ENCODE measurements around the gene ZKSCAN1.

The ZKSCAN1 gene

DNA sequence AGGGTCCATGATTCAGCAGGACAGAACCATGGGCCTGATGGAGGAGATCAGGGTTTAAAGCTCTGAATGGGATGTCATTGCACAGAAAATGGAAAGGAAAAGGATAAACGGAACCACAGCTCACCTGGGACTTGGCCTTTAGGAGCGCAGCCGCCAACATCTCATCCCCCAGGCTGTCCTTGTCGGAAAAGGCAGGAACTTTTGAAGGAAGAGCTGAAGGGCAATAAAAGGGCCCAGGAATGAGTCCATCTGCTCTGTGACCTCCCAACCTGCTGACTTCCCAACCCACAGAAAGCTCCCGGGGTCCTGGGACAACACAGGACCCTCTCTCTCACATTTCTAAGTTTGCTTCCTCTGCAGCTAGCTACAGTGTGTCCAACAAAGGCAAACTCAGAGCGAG lies 60.0 kb downstream of the ZKSCAN1 start:
- no peak for DNase-seq (ENCODE audit: extremely low read depth in 1 of 2, low read depth in 1 of 2)

DNA sequence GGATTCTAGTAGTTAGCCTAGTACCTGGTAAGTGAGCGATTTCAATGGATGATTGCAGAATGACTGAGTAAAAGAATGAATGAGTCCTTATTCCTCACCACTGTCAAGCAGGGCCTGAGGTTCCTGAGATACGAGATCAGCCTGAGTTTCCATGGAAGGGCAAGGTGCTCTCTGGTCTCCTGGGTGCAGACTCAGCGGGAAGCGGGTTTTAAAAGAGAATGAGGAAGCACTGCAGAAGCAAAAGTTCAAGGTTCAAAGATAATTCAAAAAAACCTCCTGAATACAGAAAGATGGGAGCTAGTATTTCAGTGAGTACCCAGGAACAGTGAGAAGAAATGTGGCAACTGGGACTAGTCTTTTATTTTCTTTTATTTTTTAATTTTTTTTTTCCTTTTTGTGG lies 61.8 kb downstream of the ZKSCAN1 start:
- DNase-seq (ENCODE audit: extremely low read depth in 1 of 2, low read depth in 1 of 2): no peak

DNA sequence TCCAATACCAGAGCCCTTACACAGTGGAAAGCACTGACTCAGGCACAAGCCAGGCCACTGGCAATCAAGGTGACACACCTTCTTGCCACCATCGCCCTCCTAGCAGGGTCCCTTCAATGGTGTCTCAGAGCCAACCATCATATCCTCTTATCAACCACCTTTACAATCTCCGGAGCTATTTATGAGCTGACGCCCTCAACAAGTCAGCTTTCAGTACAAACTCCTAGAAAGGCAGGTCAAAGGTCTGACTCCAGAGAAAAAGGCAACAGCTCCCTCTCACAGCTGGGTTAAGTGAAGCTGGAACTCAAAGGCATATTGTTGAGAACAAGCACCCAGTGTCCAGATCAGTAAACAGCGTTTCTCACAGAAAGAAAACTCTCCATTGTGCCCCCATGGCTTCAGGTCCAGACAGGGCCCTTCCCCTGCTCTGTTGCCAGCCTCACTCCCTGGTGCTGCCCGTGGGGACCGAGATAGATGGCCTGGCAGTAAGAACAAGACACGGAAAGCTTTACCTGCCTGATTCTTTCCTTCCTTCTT lies 63.7 kb downstream of the ZKSCAN1 start:
- no peak for DNase-seq (ENCODE audit: extremely low read depth in 1 of 2, low read depth in 1 of 2)

GRCh38 chr7:100080907-100081534 lies 65.6 kb downstream of the ZKSCAN1 start:
- DNase-seq (ENCODE audit: extremely low read depth in 1 of 2, low read depth in 1 of 2): no peak

- peak; percentile 94 for DNase-seq (ENCODE audit: extremely low read depth in 1 of 2, low read depth in 1 of 2)
These were observed 66.2 kb downstream of the ZKSCAN1 start, which contains the start of gene ZNF3 for GRCh38 chr7:100081535-100082102. Gene ZNF3, minus strand, starts transcription at chr7:100081723. Its CDS starts 4,366 bp downstream, at chr7:100077357.

DNA sequence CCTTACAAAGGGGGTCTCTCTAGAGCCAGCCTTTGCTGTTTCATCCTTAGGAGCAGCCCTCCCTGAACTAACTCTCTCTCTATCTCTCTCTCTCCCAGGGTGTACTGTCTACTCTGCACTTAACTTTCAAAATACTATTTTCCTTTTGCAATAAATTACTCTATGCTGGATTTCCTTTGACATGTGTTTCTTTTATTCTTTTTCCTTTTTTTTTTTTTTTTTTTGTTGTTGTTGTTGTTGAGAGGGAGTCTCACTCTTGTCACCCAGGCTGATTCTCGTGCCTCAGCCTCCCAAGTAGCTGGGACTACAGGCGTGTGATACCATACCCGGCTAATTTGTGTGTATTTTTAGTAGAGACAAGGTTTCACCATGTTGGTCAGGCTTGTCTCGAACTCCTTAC lies 67.6 kb downstream of the ZKSCAN1 start:
- DNase-seq (ENCODE audit: extremely low read depth in 1 of 2, low read depth in 1 of 2): no peak

DNA sequence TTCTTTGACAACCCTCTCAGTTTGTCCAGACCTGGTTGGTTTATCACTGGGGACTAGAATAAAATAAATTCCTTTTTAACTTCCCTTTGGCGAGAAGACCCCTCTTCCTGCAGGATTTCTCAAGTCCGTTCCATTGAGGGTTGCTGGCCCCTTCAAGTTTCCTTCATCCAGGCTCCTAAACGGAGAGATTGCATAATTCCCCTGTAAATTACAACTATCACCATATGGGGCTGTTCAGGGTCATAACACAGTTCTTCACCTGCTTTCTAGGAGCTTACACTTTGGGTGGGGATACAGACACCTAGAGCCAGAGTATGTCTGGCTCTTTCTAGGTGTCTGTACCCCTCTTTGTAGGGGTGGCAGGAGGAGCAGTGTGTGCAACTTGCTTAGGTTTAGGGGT lies 70.1 kb downstream of the ZKSCAN1 start:
- DNase-seq (ENCODE audit: extremely low read depth in 1 of 2, low read depth in 1 of 2): no peak

- no peak for DNase-seq (ENCODE audit: extremely low read depth in 1 of 2, low read depth in 1 of 2)
These were observed 71.8 kb downstream of the ZKSCAN1 start for GRCh38 chr7:100087055-100087750.

DNA sequence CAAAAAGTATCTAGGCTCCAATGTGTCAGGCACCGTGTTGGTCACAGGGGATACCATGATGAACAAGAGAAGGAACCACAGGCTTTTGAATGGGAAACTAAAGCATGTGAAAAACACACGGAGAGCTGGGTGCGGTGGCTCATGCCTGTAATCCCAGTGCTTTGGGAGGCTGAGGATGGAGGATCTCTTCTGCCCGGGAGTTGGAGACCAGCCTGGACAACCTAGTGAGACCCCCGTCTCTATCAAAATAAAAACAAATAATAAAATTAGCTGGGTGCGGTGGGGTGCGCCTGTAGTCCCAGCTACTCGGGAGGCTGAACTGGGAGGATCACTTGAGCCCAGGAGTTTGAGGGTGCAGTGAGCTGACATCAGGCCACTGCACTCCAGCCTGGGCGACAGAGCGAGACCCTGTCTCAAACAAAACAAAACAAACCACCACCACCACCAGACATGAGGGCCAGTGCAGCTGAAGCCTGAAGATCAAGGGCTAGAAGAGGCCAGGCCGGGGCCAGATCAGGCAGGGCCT lies 72.8 kb downstream of the ZKSCAN1 start:
- DNase-seq (ENCODE audit: extremely low read depth in 1 of 2, low read depth in 1 of 2): no peak

DNA sequence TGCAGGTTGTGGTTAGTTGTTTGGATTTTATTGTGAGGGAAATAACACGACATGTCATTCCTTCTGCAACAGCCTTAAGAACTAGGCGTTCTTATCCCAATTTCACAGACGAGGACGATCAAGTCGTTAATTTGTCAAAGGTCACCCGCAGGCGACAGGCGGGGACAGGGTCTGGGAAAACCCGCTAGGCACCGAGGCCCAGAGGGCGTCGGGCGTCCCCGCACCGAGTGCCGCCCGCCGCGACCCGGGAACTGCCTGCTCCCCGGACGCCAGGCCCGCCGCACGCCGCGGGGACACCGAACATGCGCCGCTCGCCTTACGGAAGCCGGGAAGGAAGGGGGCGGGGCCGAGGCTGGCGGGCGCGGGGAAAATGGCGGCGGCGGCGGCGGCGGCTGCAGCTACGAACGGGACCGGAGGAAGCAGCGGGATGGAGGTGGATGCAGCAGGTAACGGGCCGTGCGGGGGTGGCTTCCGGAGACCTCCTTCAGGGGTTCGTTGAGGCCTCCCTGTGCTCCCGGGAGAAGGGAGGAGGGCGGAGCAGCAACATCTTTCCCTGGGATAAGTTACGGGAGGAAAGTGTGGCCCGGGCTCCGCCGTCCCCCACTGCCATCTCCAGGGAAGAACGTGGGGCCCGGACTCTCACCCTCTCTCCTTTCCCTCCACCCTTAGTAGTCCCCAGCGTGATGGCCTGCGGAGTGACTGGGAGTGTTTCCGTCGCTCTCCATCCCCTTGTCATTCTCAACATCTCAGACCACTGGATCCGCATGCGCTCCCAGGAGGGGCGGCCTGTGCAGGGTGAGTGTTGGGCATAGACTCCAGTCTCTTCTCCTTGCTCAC lies 73.4 kb downstream of the ZKSCAN1 start, which contains the start of gene COPS6:
TSS of gene COPS6 (plus strand) at position 349 of the 837 bp plus-strand sequence. CDS start at position 371, 22 bp downstream.
- DNase-seq (ENCODE audit: extremely low read depth in 1 of 2, low read depth in 1 of 2): peak; percentile 63 to 80

GRCh38 chr7:100089458-100090196 lies 74.2 kb downstream of the ZKSCAN1 start:
- DNase-seq (ENCODE audit: extremely low read depth in 1 of 2, low read depth in 1 of 2): no peak

DNA sequence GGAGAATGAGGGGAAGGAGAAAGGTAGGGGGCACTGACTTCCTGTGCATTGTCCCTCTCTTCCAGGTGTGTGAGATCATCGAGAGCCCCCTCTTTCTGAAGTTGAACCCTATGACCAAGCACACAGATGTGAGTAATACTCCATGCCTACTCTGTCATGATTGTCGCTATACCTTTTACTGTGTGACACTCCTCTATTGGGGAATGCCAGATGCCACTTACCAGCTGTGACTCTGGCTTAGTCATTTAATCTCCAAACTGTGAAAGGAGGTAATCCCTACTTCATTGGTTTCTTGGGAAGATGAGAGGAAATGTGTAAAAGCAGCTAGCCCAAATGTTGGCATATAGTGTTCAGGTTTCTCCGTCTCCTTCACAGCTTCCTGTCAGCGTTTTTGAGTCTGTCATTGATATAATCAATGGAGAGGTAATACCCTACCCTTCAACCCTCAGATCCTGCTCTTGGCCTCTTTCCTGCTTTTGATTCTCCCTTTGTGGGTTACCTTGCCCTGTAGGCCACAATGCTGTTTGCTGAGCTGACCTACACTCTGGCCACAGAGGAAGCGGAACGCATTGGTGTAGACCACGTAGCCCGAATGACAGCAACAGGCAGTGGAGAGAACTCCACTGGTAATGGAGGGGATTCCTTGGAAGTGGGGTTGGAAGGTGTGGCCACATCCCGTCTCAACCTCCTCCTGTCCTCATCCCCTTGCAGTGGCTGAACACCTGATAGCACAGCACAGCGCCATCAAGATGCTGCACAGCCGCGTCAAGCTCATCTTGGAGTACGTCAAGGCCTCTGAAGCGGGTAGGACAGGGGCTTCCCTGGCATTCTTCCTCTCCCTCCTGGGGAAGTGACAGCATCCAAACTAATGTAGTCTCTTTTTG lies 75.4 kb downstream of the ZKSCAN1 start:
- DNase-seq (ENCODE audit: extremely low read depth in 1 of 2, low read depth in 1 of 2): no peak

Measured in activated CD8-positive, alpha-beta memory T cell treated with anti-CD3 and anti-CD28 coated beads for 1 hour (primary cell).